ENCODE data around the gene GPRASP2. TPM values are rescaled to one million over a fixed set of nuclear protein-coding genes. Genes with fewer than 3 reads are reported as not detected.

Gene GPRASP2
- total RNA-seq, 1 experiment from 2014 or later, result 6.2 TPM

DNA sequence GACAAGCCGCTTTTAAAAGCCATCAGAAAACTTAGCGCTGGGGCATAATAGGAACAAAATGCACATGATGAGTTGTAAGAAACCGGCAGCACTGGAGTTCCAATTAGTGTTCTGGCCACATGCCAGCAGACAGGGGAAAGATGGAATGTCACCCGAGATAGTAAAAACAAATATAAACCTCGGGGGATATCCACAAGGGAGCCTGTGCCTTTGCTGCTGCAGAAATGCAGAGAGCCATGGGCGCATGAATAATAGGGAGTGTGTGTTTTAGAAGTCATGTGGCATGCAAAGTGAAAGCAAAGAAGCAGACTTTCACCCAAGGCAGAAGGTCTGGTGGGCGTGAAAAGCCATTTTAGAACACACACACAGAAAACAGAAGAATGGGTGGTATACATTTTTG is 27.4 kb downstream of the GPRASP2 start:
- no peak for DNase-seq
- Histone ChIP-seq H3K9me3 (ENCODE audit: insufficient read depth, low read depth) (no peaks in the 10 kb centered on the region), H3K9me2 (ENCODE audit: insufficient read depth) (no peaks in the 10 kb centered on the region), H2AFZ (no peak overlapping the region), H3K79me2 (ENCODE audit: low read depth) (no peaks in the 10 kb centered on the region), H3K4me1 (replicated peaks; ENCODE audit: insufficient read depth) (no peaks in the 10 kb centered on the region), H3K27me3 (ENCODE audit: insufficient read depth, low read depth) (no peaks in the 10 kb centered on the region), H3K4me2 (no peak overlapping the region), H4K20me1 (ENCODE audit: insufficient read depth) (no peaks in the 10 kb centered on the region), H3K4me3 (no peak overlapping the region), H3K36me3 (ENCODE audit: low read depth) (no peaks in the 10 kb centered on the region), H3K27ac (no peak overlapping the region), H3F3A (ENCODE audit: insufficient read depth, low read depth) (no peaks in the 10 kb centered on the region)
- ChIA-PET POLR2A (ENCODE audit: unreplicated experiment) (no interaction called here), CTCF (no interaction called here)
- intact Hi-C loops (cut with micrococcal nuclease; ENCODE audit: unreplicated experiment), result no loop called here
- TF ChIP-seq, protein P1, sequence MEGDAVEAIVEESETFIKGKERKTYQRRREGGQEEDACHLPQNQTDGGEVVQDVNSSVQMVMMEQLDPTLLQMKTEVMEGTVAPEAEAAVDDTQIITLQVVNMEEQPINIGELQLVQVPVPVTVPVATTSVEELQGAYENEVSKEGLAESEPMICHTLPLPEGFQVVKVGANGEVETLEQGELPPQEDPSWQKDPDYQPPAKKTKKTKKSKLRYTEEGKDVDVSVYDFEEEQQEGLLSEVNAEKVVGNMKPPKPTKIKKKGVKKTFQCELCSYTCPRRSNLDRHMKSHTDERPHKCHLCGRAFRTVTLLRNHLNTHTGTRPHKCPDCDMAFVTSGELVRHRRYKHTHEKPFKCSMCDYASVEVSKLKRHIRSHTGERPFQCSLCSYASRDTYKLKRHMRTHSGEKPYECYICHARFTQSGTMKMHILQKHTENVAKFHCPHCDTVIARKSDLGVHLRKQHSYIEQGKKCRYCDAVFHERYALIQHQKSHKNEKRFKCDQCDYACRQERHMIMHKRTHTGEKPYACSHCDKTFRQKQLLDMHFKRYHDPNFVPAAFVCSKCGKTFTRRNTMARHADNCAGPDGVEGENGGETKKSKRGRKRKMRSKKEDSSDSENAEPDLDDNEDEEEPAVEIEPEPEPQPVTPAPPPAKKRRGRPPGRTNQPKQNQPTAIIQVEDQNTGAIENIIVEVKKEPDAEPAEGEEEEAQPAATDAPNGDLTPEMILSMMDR (conservative IDR thresholded peaks at IDR 0.05), result no peak
- no peak for TF ChIP-seq EZH2 (IDR thresholded peaks at IDR 0.05; ENCODE audit: low read depth)
- no TSS peak for BruUV-seq (replicated peaks)

DNA sequence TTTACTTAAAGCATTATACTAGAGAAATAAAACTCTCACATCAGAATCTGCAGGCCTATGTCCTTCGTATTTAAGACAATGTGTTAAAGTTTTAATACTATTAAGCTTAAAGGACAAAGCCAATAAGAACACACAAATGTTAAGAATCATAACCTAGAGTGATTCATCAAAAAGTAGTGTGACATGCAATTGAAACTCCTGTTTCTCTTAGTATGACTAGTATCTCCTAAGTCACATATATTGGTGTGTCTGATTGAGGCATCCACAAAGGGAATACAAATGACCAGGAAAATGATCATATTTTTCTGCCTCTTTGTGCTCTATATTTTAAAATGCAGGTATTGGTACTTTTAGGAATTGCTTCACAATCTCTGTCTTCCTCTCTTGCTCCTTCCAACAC is 32.1 kb downstream of the GPRASP2 start:
- Histone ChIP-seq H3K36me3 (ENCODE audit: low read depth) (no peaks in the 10 kb centered on the region), H2AFZ (no peak overlapping the region), H4K20me1 (ENCODE audit: insufficient read depth) (no peaks in the 10 kb centered on the region), H3K9me3 (ENCODE audit: insufficient read depth, low read depth) (no peaks in the 10 kb centered on the region), H3K4me1 (replicated peaks; ENCODE audit: insufficient read depth) (no peaks in the 10 kb centered on the region), H3K27ac (no peak overlapping the region), H3K4me2 (no peak overlapping the region), H3K27me3 (ENCODE audit: insufficient read depth, low read depth) (no peaks in the 10 kb centered on the region), H3K4me3 (no peak overlapping the region), H3K79me2 (ENCODE audit: low read depth) (no peaks in the 10 kb centered on the region), H3K9me2 (ENCODE audit: insufficient read depth) (no peaks in the 10 kb centered on the region), H3F3A (ENCODE audit: insufficient read depth, low read depth) (no peaks in the 10 kb centered on the region)
- ChIA-PET POLR2A (ENCODE audit: unreplicated experiment) (no interaction called here), CTCF (no interaction called here)
- BruUV-seq (replicated peaks), result no TSS peak
- intact Hi-C loops (cut with micrococcal nuclease; ENCODE audit: unreplicated experiment), result no loop called here
- TF ChIP-seq, protein P1 (conservative IDR thresholded peaks at IDR 0.05), result no peak
- no peak for TF ChIP-seq EZH2 (IDR thresholded peaks at IDR 0.05; ENCODE audit: low read depth)
- no peak for DNase-seq

DNA sequence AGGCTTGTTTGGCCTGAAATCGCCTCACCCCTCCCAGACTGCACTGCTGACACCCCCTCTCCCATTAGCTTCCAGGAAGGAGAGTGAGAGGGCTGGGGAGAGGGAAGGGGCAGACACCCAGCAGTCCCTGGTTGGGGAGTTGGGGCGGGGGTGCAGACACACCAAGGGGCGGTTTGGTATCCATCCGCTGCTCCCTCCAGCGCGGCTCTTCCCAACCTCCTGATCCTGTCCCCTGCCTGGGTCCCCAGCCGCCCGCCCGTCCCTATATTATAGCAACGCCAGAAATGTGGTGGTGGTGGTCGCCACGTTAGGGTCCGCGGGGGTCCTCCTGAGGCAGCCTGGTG is 33.2 kb downstream of the GPRASP2 start:
- Histone ChIP-seq H3K27ac (no peak overlapping the region), H3K9me3 (ENCODE audit: insufficient read depth, low read depth) (no peaks in the 10 kb centered on the region), H3K79me2 (ENCODE audit: low read depth) (no peaks in the 10 kb centered on the region), H3K27me3 (ENCODE audit: insufficient read depth, low read depth) (no peaks in the 10 kb centered on the region), H3K9me2 (ENCODE audit: insufficient read depth) (no peaks in the 10 kb centered on the region), H3K4me3 (no peak overlapping the region), H3K4me1 (replicated peaks; ENCODE audit: insufficient read depth) (no peaks in the 10 kb centered on the region), H2AFZ (no peak overlapping the region), H3F3A (ENCODE audit: insufficient read depth, low read depth) (no peaks in the 10 kb centered on the region), H3K4me2 (no peak overlapping the region), H3K36me3 (ENCODE audit: low read depth) (no peaks in the 10 kb centered on the region), H4K20me1 (ENCODE audit: insufficient read depth) (no peaks in the 10 kb centered on the region)
- TF ChIP-seq, protein P1 (conservative IDR thresholded peaks at IDR 0.05), result no peak
- intact Hi-C loops (cut with micrococcal nuclease; ENCODE audit: unreplicated experiment), result no loop called here
- POLR2A ChIA-PET (ENCODE audit: unreplicated experiment), result no interaction called here
- no peak for DNase-seq
- no TSS peak for BruUV-seq (replicated peaks)
- CTCF ChIA-PET, result no interaction called here
